GM12892 (cell line): ENCODE results near the gene CRYBG1.
"Not testable (repeated sequence)": the region's sequence is repeated elsewhere in the genome, so short reads cannot be mapped to it uniquely, and the experiment has no call there.

ENCODE experiments used
- DNase-seq: peaks from one replicate; pipeline ENCODE4 v3.0.0; 2011; ENCODE audit not compliant: insufficient read length
- FAIRE-seq: peaks from 2 replicates; lab custom pipeline; 2011; peaks lifted over from hg19 to GRCh38; lab: Jason Lieb, UNC
- POLR2A ChIP-seq: IDR thresholded peaks from 2 replicates; pipeline ENCODE4 v1.6.1; 2011; ENCODE audit warnings: low read depth, low read length, control low read depth
- POLR2AphosphoS5 ChIP-seq: IDR thresholded peaks from 2 replicates; pipeline ENCODE4 v1.6.1; 2011; ENCODE audit warnings: low read depth, low read length, control low read depth
- TAF1 ChIP-seq: IDR thresholded peaks from 2 replicates; pipeline ENCODE4 v1.6.1; 2011; ENCODE audit warnings: low read depth, mild to moderate bottlenecking, control low read depth, low read length, borderline replicate concordance

CRYBG1 gene

GRCh38 chr6:106572436-106572835, 211.9 kb downstream of the CRYBG1 start:
- DNase-seq = no peak
- TF ChIP-seq TAF1 (no peak), POLR2A (no peak), POLR2AphosphoS5 (no peak)
- FAIRE-seq = no peak

- TF ChIP-seq TAF1 = no peak
- TF ChIP-seq POLR2A = no peak
- no peak for TF ChIP-seq POLR2AphosphoS5
- DNase-seq (no peak), FAIRE-seq (no peak)
Observed at GRCh38 chr6:106572875-106573585, 212.5 kb downstream of the CRYBG1 start.

- DNase-seq = no peak
- TF ChIP-seq POLR2AphosphoS5 = no peak
- no peak for FAIRE-seq
Observed at GRCh38 chr6:106574741-106575458, 214.4 kb downstream of the CRYBG1 start.

GRCh38 chr6:106579281-106579680, 218.8 kb downstream of the CRYBG1 start:
- no peak for TF ChIP-seq POLR2AphosphoS5
- DNase-seq (no peak), FAIRE-seq (no peak)

- FAIRE-seq (no peak), DNase-seq (no peak)
- no peak for TF ChIP-seq POLR2A
- TF ChIP-seq POLR2AphosphoS5 = no peak
- no peak for TF ChIP-seq TAF1
Observed at GRCh38 chr6:106581468-106581867, 221.0 kb downstream of the CRYBG1 start.

- FAIRE-seq = no peak
Observed at GRCh38 chr6:106586815-106587415, 226.4 kb downstream of the CRYBG1 start.

GRCh38 chr6:106588937-106589336, 228.4 kb downstream of the CRYBG1 start:
- not testable (repeated sequence) for DNase-seq, FAIRE-seq

More at GRCh38 chr6:106586815-106587415, 226.4 kb downstream of the CRYBG1 start:
- DNase-seq = no peak
- TF ChIP-seq POLR2A (no peak), TAF1 (no peak), POLR2AphosphoS5 (no peak)

- no peak for DNase-seq
- no peak for FAIRE-seq
- TF ChIP-seq TAF1 = no peak
- no peak for TF ChIP-seq POLR2AphosphoS5
- TF ChIP-seq POLR2A = no peak
Observed at GRCh38 chr6:106591111-106591825, 230.8 kb downstream of the CRYBG1 start.

- no peak for FAIRE-seq
- DNase-seq = no peak
- TF ChIP-seq POLR2AphosphoS5 (no peak), POLR2A (no peak), TAF1 (no peak)
Observed at GRCh38 chr6:106599440-106599839, 238.9 kb downstream of the CRYBG1 start.

- FAIRE-seq (no peak), DNase-seq (no peak)
- TF ChIP-seq TAF1 (no peak), POLR2AphosphoS5 (no peak), POLR2A (no peak)
Observed at GRCh38 chr6:106600329-106600728, 239.8 kb downstream of the CRYBG1 start.

GRCh38 chr6:106608080-106608668, 247.7 kb downstream of the CRYBG1 start:
- peak; percentile 93 for FAIRE-seq
- DNase-seq = peak; percentile 18
- TF ChIP-seq POLR2AphosphoS5 = no peak
- TF ChIP-seq TAF1 = no peak
- TF ChIP-seq POLR2A = no peak
